Smooth muscle cell (in vitro differentiated cells): Measurements from ENCODE around the gene PSEN2. TPM values are rescaled to one million over a fixed set of nuclear protein-coding genes. Genes with fewer than 3 reads are reported as not detected.

ENCODE experiments used
- DNase-seq: peaks from one replicate; lab custom pipeline; 2025; ENCODE audit not compliant: unreplicated experiment; lab: John Stamatoyannopoulos, UW
- H2AFZ ChIP-seq: fragments of 200-600 bp; sonication (generic); 2 replicates; pipeline ENCODE4 v1.6.0; 2016; ENCODE audit warnings: antibody characterized with exemption, low read depth, mild to moderate bottlenecking
- H3F3A ChIP-seq: fragments of 200-600 bp; sonication (generic); 2 replicates; pipeline ENCODE4 v1.6.0; 2017; ENCODE audit warnings: antibody characterized with exemption, low read depth
- H3K27ac ChIP-seq: fragments of 200-600 bp; sonication (generic); 2 replicates; pipeline ENCODE4 v1.5.1; 2016; ENCODE audit warnings: low read depth, mild to moderate bottlenecking
- H3K27me3 ChIP-seq: fragments of 200-600 bp; sonication (generic); 2 replicates; pipeline ENCODE4 v1.6.1; 2016; ENCODE audit warnings: low read depth, mild to moderate bottlenecking
- H3K36me3 ChIP-seq: fragments of 200-600 bp; sonication (generic); 2 replicates; pipeline ENCODE4 v1.5.1; 2016; ENCODE audit warnings: low read depth
- H3K4me1 ChIP-seq: fragments of 200-600 bp; sonication (generic); 2 replicates; pipeline ENCODE4 v1.5.1; 2016; ENCODE audit warnings: low read depth
- H3K4me2 ChIP-seq: fragments of 200-600 bp; sonication (generic); 2 replicates; pipeline ENCODE4 v1.6.0; 2016; ENCODE audit warnings: mild to moderate bottlenecking
- H3K4me3 ChIP-seq: fragments of 200-600 bp; sonication (generic); 2 replicates; pipeline ENCODE4 v1.5.1; 2016; ENCODE audit warnings: mild to moderate bottlenecking
- H3K79me2 ChIP-seq: fragments of 200-600 bp; sonication (generic); 2 replicates; pipeline ENCODE4 v1.6.0; 2016; ENCODE audit warnings: low read depth, mild to moderate bottlenecking
- H3K9ac ChIP-seq: fragments of 200-600 bp; sonication (generic); 2 replicates; pipeline ENCODE4 v1.6.0; 2016; ENCODE audit warnings: low read depth
- H3K9me3 ChIP-seq: fragments of 200-600 bp; sonication (generic); replicated peaks from 2 replicates; pipeline ENCODE4 v1.5.1; 2016; ENCODE audit warnings: low read depth
- H4K20me1 ChIP-seq: fragments of 200-600 bp; sonication (generic); 2 replicates; pipeline ENCODE4 v1.6.0; 2016; ENCODE audit warnings: low read depth
- WGBS: methylation state at CpG from one replicate; pipeline ENCODE4 v1.1.7; 2016; ENCODE audit warnings: low lambda C conversion rate; 5-methylcytosine and 5-hydroxymethylcytosine counted together
- polyA plus RNA-seq: library from polyadenylated mRNA; unstranded; fragments of >200 nt; fragmentation: Nextera tagmentation; extraction: Ambion mirVana; gene quantifications from 2 replicates; pipeline ENCODE4 v1.2.1, GENCODE V29; 2016
- total RNA-seq: library from RNA; depleted of rRNA; stranded (reverse); fragments of >200 nt; gene quantifications from 2 replicates; pipeline ENCODE4 v1.2.3, GENCODE V29; 2014
- TF ChIP-seq, protein P1 (sequence below): fragments of 200-600 bp; sonication (generic); IDR thresholded peaks from 2 replicates; pipeline ENCODE4 v1.5.1; 2017; ENCODE audit warnings: borderline replicate concordance, mild to moderate bottlenecking, antibody characterized with exemption; ENCODE audit not compliant: insufficient read depth, poor library complexity, severe bottlenecking

PSEN2 gene
- total and polyA plus RNA-seq, 2 experiments from 2014 or later: 3.5 to 5.7 TPM

DNA sequence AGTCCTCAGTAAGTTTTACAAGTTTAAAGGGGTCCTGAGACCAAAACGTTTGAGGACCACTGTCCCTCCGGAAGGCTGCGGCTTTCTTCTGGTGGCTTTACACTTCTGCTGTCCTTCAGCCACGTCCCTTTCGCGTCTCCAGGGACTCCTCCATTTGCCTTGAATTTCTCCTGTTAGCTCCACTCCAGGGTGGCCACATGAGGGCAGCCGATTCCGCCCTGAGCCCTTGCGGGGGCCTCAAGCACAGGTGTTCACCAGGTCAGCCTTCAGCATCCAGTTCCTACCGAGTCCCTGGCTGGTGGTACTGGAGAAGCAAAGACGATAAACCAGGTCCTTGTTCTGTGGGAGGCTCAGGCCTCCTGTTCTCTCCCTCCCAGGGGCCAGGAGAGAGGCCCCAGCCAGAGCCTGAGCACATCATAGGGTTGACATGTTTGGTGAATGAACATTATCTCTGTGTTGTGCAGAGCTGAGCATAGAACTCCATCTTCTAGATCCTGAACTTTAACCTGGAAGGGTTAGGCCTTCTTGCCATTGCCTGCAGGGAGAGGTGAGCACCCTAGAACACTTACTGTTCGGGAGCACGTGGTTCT lies 42.3 kb downstream of the PSEN2 start:
- no peak for DNase-seq
- no peaks in the 10 kb centered on the region for H3F3A ChIP-seq
- no peaks in the 10 kb centered on the region for H3K79me2 ChIP-seq
- no peaks in the 10 kb centered on the region for H4K20me1 ChIP-seq
- no peaks in the 10 kb centered on the region for H3K27me3 ChIP-seq
- H3K36me3 ChIP-seq: no peaks in the 10 kb centered on the region
- no peak overlapping the region for H3K4me3 ChIP-seq
- no peak overlapping the region for H3K27ac ChIP-seq
- H3K4me1 ChIP-seq: no peaks in the 10 kb centered on the region
- 56% methylated on average over 13 of the region's 13 CpGs for WGBS
- no peak overlapping the region for H3K4me2 ChIP-seq
- no peaks in the 10 kb centered on the region for H3K9me3 ChIP-seq
- no peak overlapping the region for H2AFZ ChIP-seq
- H3K9ac ChIP-seq: no peak overlapping the region
- TF ChIP-seq, protein P1, sequence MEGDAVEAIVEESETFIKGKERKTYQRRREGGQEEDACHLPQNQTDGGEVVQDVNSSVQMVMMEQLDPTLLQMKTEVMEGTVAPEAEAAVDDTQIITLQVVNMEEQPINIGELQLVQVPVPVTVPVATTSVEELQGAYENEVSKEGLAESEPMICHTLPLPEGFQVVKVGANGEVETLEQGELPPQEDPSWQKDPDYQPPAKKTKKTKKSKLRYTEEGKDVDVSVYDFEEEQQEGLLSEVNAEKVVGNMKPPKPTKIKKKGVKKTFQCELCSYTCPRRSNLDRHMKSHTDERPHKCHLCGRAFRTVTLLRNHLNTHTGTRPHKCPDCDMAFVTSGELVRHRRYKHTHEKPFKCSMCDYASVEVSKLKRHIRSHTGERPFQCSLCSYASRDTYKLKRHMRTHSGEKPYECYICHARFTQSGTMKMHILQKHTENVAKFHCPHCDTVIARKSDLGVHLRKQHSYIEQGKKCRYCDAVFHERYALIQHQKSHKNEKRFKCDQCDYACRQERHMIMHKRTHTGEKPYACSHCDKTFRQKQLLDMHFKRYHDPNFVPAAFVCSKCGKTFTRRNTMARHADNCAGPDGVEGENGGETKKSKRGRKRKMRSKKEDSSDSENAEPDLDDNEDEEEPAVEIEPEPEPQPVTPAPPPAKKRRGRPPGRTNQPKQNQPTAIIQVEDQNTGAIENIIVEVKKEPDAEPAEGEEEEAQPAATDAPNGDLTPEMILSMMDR: peak; percentile 20

DNA sequence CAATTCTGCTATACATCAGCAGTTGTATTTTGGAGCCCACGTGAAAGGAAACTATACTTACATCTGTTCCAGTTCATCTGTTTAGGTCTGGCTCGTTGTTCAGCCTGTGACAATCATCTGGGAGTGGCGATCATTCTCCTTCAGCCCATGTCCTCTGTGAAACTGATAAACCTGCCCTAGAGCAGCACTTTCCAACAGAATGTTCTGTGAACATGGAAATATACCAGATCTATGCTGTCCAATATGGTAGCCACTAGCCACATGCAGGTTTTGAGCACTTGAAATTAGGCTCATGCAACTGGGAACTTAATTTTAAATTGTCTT lies 45.2 kb downstream of the PSEN2 start:
- H3K4me3 ChIP-seq: no peak overlapping the region
- H3K36me3 ChIP-seq: no peaks in the 10 kb centered on the region
- TF ChIP-seq, protein P1: no peak
- H2AFZ ChIP-seq: no peak overlapping the region
- H3K27me3 ChIP-seq: no peaks in the 10 kb centered on the region
- H3F3A ChIP-seq: no peaks in the 10 kb centered on the region
- DNase-seq: no peak
- 87% methylated on average over 3 of the region's 3 CpGs for WGBS
- no peaks in the 10 kb centered on the region for H3K4me1 ChIP-seq
- H3K9me3 ChIP-seq: no peaks in the 10 kb centered on the region
- H3K9ac ChIP-seq: no peak overlapping the region
- no peaks in the 10 kb centered on the region for H3K79me2 ChIP-seq
- no peak overlapping the region for H3K4me2 ChIP-seq
- no peak overlapping the region for H3K27ac ChIP-seq
- no peaks in the 10 kb centered on the region for H4K20me1 ChIP-seq

DNA sequence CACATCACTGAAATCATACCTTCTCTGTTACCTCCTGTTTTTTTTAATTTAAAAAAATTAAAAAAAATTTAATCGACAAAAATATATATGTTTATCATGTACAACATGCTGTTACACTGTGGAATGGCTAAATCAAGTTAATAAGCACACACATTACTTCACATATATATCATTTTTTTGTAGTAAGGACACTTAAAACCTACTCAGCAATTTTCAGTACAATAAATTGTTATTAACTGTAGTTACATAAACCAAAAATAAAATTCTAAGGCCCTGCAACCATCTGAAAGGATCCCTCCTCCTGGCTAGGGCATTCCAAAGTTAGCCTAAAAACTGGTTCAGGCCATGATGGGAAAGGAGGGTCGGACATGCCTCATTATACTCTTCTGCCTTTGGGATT lies 46.1 kb downstream of the PSEN2 start:
- H3F3A ChIP-seq: no peaks in the 10 kb centered on the region
- no peak overlapping the region for H3K4me3 ChIP-seq
- WGBS: 82% methylated on average over 2 of the region's 2 CpGs
- H3K9ac ChIP-seq: no peak overlapping the region
- TF ChIP-seq, protein P1: no peak
- H2AFZ ChIP-seq: no peak overlapping the region
- H3K4me2 ChIP-seq: no peak overlapping the region
- H3K36me3 ChIP-seq: no peaks in the 10 kb centered on the region
- no peak overlapping the region for H3K27ac ChIP-seq
- no peak for DNase-seq
- H3K9me3 ChIP-seq: no peaks in the 10 kb centered on the region
- H3K79me2 ChIP-seq: no peaks in the 10 kb centered on the region
- no peaks in the 10 kb centered on the region for H4K20me1 ChIP-seq
- H3K27me3 ChIP-seq: no peaks in the 10 kb centered on the region
- no peaks in the 10 kb centered on the region for H3K4me1 ChIP-seq

DNA sequence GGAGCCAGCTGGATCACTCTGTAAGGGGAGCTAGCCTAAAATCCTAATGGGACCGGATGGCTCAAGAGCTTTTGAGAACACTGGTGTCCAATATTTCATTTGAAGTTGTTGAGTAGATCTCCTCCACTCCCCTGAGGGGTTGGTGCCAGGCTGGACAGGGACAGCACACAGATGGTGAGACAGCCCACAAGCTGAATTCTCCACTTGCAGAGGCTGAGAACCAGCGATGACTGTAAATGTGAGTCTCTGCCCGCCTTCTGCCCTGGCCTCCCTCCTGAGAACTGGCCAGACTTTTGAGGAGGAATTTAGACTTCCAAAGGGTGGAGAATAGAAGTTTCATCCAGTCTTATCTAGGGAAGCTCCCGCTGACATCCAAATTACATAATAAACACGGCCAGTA lies 49.2 kb downstream of the PSEN2 start:
- 86% methylated on average over 5 of the region's 5 CpGs for WGBS
- Histone ChIP-seq H4K20me1 (no peaks in the 10 kb centered on the region), H3K27ac (no peak overlapping the region), H3K4me2 (no peak overlapping the region), H3K27me3 (no peaks in the 10 kb centered on the region), H3K9ac (no peak overlapping the region), H3K9me3 (no peaks in the 10 kb centered on the region), H3K36me3 (no peaks in the 10 kb centered on the region), H3K79me2 (no peaks in the 10 kb centered on the region), H3K4me3 (no peak overlapping the region), H3F3A (no peaks in the 10 kb centered on the region), H3K4me1 (no peaks in the 10 kb centered on the region), H2AFZ (no peak overlapping the region)
- DNase-seq: no peak
- TF ChIP-seq, protein P1: no peak
